GM19324 (cell line): Measurements from ENCODE around the gene ZNF597.

Experiments used
- ATAC-seq: cut with Tn5 transposase; IDR thresholded peaks from one replicate; pipeline ENCODE4 v1.9.1; 2021; ENCODE audit warnings: mild to moderate bottlenecking, moderate library complexity; ENCODE audit not compliant: unreplicated experiment, low FRiP score

ZNF597 gene

GRCh38 chr16:3443108-3444031 is at the start of gene ZNF597, which contains the start of gene NAA60:
Gene ZNF597, minus strand, starts transcription at chr16:3443504. Its CDS starts 351 bp downstream, at chr16:3443153.
Gene NAA60, plus strand, starts transcription at chr16:3443680. Its CDS starts 32,548 bp downstream, at chr16:3476228.
- peak; percentile 81 for ATAC-seq

GRCh38 chr16:3492356-3492755 is 49.1 kb upstream of the ZNF597 start:
- ATAC-seq = no peak

- no peak for ATAC-seq
Measured at GRCh38 chr16:3490911-3491629, 47.8 kb upstream of the ZNF597 start.

- no peak for ATAC-seq
Measured at GRCh38 chr16:3488801-3489200, 45.5 kb upstream of the ZNF597 start.

GRCh38 chr16:3487521-3488410 is 44.5 kb upstream of the ZNF597 start:
- ATAC-seq = no peak

- no peak for ATAC-seq
Measured at GRCh38 chr16:3486506-3487215, 43.4 kb upstream of the ZNF597 start.

GRCh38 chr16:3485821-3486505 is 42.7 kb upstream of the ZNF597 start:
- ATAC-seq = no peak

- ATAC-seq = no peak
Measured at GRCh38 chr16:3485097-3485745, 41.9 kb upstream of the ZNF597 start.

GRCh38 chr16:3484318-3485096 is 41.2 kb upstream of the ZNF597 start:
- ATAC-seq = no peak

GRCh38 chr16:3482659-3483241 is 39.4 kb upstream of the ZNF597 start:
- ATAC-seq = no peak

- no peak for ATAC-seq
Measured at GRCh38 chr16:3481696-3482658, 38.7 kb upstream of the ZNF597 start.

- ATAC-seq = no peak
Measured at GRCh38 chr16:3480901-3481695, 37.8 kb upstream of the ZNF597 start.

GRCh38 chr16:3479654-3480216 is 36.4 kb upstream of the ZNF597 start:
- no peak for ATAC-seq

GRCh38 chr16:3478242-3478925 is 35.1 kb upstream of the ZNF597 start:
- ATAC-seq = no peak

GRCh38 chr16:3476409-3476808 is 33.1 kb upstream of the ZNF597 start:
- ATAC-seq = no peak
